Adrenal gland (tissue), 12 donors: Measurements from ENCODE around the gene GRIA4. TPM values are rescaled to one million over a fixed set of nuclear protein-coding genes. Genes with fewer than 3 reads are reported as not detected.

Experiments
- DNase-seq, 7 donors: peaks; one replicate each; pipeline ENCODE4 v3.0.0-alpha.2; 2019 to 2020
- H3K27ac ChIP-seq, 5 donors: fragments of 200-600 bp; sonication (generic) in 4 of 5; 1 replicate in 3 of 5; 2 replicates in 2 of 5; pipeline versions ENCODE4 v1.5.1 to v1.8.0; 2016 to 2020; ENCODE audit warnings: mild to moderate bottlenecking in 1 of 5
- H3K27me3 ChIP-seq: fragments of 200-600 bp; 2 replicates; pipeline ENCODE4 v1.8.0; 2021
- H3K36me3 ChIP-seq, 2 donors: fragments of 200-600 bp; replicated peaks in 1 of 2; 1 replicate in 1 of 2; 2 replicates in 1 of 2; pipeline versions ENCODE4 v1.5.1 to v1.8.0; 2018 to 2022
- H3K4me1 ChIP-seq, 2 donors: fragments of 200-600 bp; replicated peaks in 1 of 2; 1 replicate in 1 of 2; 2 replicates in 1 of 2; pipeline versions ENCODE4 v1.5.1 to v1.8.0; 2018 to 2021
- H3K4me3 ChIP-seq, 4 donors: fragments of 200-600 bp; sonication (generic) in 3 of 4; one replicate each; pipeline ENCODE4 v1.5.1; 2016 to 2018
- H3K9me3 ChIP-seq, 3 donors: fragments of 200-600 bp; sonication (generic) in 1 of 3; replicated peaks in 1 of 3; 1 replicate in 2 of 3; 2 replicates in 1 of 3; pipeline versions ENCODE4 v1.5.1 to v1.8.0; 2016 to 2021
- CTCF ChIP-seq, 6 experiments: fragments of 450-650 bp in 4 of 6; fragments of 200-600 bp in 2 of 6; sonication (generic) in 1 of 6; IDR thresholded peaks; 1 replicate in 5 of 6; 2 replicates in 1 of 6; pipeline versions ENCODE4 v1.5.1 to v1.8.0; 2016 to 2021; ENCODE audit warnings: antibody characterized with exemption in 6 of 6, mild to moderate bottlenecking in 2 of 6, moderate library complexity in 1 of 6
- POLR2A ChIP-seq, 2 donors: fragments of 450-650 bp; IDR thresholded peaks; one replicate each; pipeline ENCODE4 v1.6.1; 2017; ENCODE audit warnings: antibody characterized with exemption in 2 of 2, mild to moderate bottlenecking in 2 of 2, moderate library complexity in 1 of 2
- WGBS, 4 donors: extraction: QIAGEN DNeasy Blood & Tissue Kit in 2 of 4; methylation state at CpG; one replicate each; pipeline versions ENCODE4 v1.1.5 to v1.1.7; 2013 to 2017; 5-methylcytosine and 5-hydroxymethylcytosine counted together
- intact Hi-C, 2 donors: fragments of 100-400 bp; cut with DNase I; formaldehyde crosslinking; loops; one replicate each; pipeline versions ENCODE4 v1.14.1 to v1.15.0; 2022 to 2023
- polyA plus RNA-seq, 3 donors: library from polyadenylated mRNA; stranded (reverse); fragments of 200-250 nt in 2 of 3; fragments of 350-450 nt in 1 of 3; fragmentation: Illumina TruSeq in 1 of 3; extraction: RNeasy Lipid Tissue Mini Kit (QIAGEN cat#74804) in 1 of 3; gene quantifications; one replicate each; pipeline ENCODE4 v1.2.3, GENCODE V29; 2013 to 2014
- total RNA-seq, 9 donors: library from RNA; depleted of rRNA in 4 of 9; stranded (reverse); fragments of >200 nt in 4 of 9; fragments of 120-200 nt in 1 of 9; fragmentation: NEBNext Ultra II Directional in 1 of 9; extraction: Animal tissue kit (Norgen Biotek cat#: 25700) in 1 of 9; gene quantifications; one replicate each; pipeline versions ENCODE4 v1.1.0 to v1.2.4, GENCODE V29; 2013 to 2023
- donor health status: healthy with polysubstance abuse.
- donor health status: Bipolar disorder and iron deficiency.
- donor health status: DM: yes; HTN: yes; CAD: no.
- donor health status: DM: no; HTN: no; CAD: no.
- donor health status: DM: no; HTN: no; CAD: no.
- donor health status: DM: yes; HTN: yes; CAD: no.

Gene GRIA4
- total and polyA plus RNA-seq, 12 donors = 0.16 to 6.2 (median 2.0) TPM; not detected in 3

GRCh38 chr11:105790840-105791239 is 181.0 kb downstream of the GRIA4 start:
- Histone ChIP-seq H3K36me3 (no peaks in the 10 kb centered on the region), H3K4me1 (no peaks in the 10 kb centered on the region), H3K9me3 (no peaks in the 10 kb centered on the region), H3K27ac (no peak overlapping the region), H3K27me3 (no peaks in the 10 kb centered on the region), H3K4me3 (no peak overlapping the region)
- no peak for DNase-seq
- intact Hi-C loops = no loop called here
- WGBS, 4 donors = 34 to 77% (median 51%) methylated on average over 3 of the region's 3 CpGs
- no peak for TF ChIP-seq CTCF (IDR thresholded peaks at IDR 0.05)
- no peak for TF ChIP-seq POLR2A (IDR thresholded peaks at IDR 0.05)

GRCh38 chr11:105793092-105793491 is 183.2 kb downstream of the GRIA4 start:
- no peak for DNase-seq
- Histone ChIP-seq H3K27ac (no peak overlapping the region), H3K27me3 (no peaks in the 10 kb centered on the region), H3K9me3 (no peaks in the 10 kb centered on the region), H3K4me1 (no peaks in the 10 kb centered on the region), H3K4me3 (no peak overlapping the region), H3K36me3 (no peaks in the 10 kb centered on the region)
- WGBS, 4 donors = 60 to 79% (median 78%) methylated on average over 2 of the region's 2 CpGs
- intact Hi-C loops = no loop called here
- no peak for TF ChIP-seq POLR2A (IDR thresholded peaks at IDR 0.05)
- no peak for TF ChIP-seq CTCF (IDR thresholded peaks at IDR 0.05)

GRCh38 chr11:105799263-105799662 is 189.4 kb downstream of the GRIA4 start:
- Histone ChIP-seq H3K4me1 (no peaks in the 10 kb centered on the region), H3K36me3 (no peaks in the 10 kb centered on the region), H3K4me3 (no peak overlapping the region), H3K9me3 (no peaks in the 10 kb centered on the region), H3K27ac (no peak overlapping the region), H3K27me3 (no peaks in the 10 kb centered on the region)
- intact Hi-C loops = no loop called here
- DNase-seq = no peak
- TF ChIP-seq POLR2A (IDR thresholded peaks at IDR 0.05) (no peak), CTCF (IDR thresholded peaks at IDR 0.05) (no peak)
- WGBS, 4 donors = 77 to 86% (median 81%) methylated on average over 2 of the region's 2 CpGs

GRCh38 chr11:105799728-105800462 is 190.0 kb downstream of the GRIA4 start:
- TF ChIP-seq POLR2A (IDR thresholded peaks at IDR 0.05) (no peak), CTCF (IDR thresholded peaks at IDR 0.05) (no peak)
- H3K9me3 ChIP-seq = no peaks in the 10 kb centered on the region
- no peaks in the 10 kb centered on the region for H3K27me3 ChIP-seq
- intact Hi-C loops = no loop called here
- no peaks in the 10 kb centered on the region for H3K4me1 ChIP-seq
- no peaks in the 10 kb centered on the region for H3K36me3 ChIP-seq
- WGBS, 4 donors = 47 to 61% (median 53%) methylated on average over 2 of the region's 2 CpGs
- no peak overlapping the region for H3K27ac ChIP-seq
- DNase-seq = no peak
- no peak overlapping the region for H3K4me3 ChIP-seq
